ENCODE results near the gene VSTM2B. TPM values are rescaled to one million over a fixed set of nuclear protein-coding genes. Genes with fewer than 3 reads are reported as not detected.

VSTM2B gene
- total RNA-seq, 1 donor, result not detected

GRCh38 chr19:29559743-29560142 lies 33.9 kb downstream of the VSTM2B start:
- no peak for TF ChIP-seq CTCF (IDR thresholded peaks at IDR 0.05; ENCODE audit: insufficient read depth, low read depth, low read length)
- no peak for DNase-seq (ENCODE audit: low read depth)
- H3K4me3 ChIP-seq (ENCODE audit: low read depth, low read length), result no peak overlapping the region

- no peak overlapping the region for H3K4me3 ChIP-seq (ENCODE audit: low read depth, low read length)
- TF ChIP-seq CTCF (IDR thresholded peaks at IDR 0.05; ENCODE audit: insufficient read depth, low read depth, low read length), result no peak
- no peak for DNase-seq (ENCODE audit: low read depth)
Measured at GRCh38 chr19:29560313-29561075, 34.7 kb downstream of the VSTM2B start.

GRCh38 chr19:29561601-29562000 lies 35.8 kb downstream of the VSTM2B start:
- no peak for DNase-seq (ENCODE audit: low read depth)
- TF ChIP-seq CTCF (IDR thresholded peaks at IDR 0.05; ENCODE audit: insufficient read depth, low read depth, low read length), result no peak
- no peak overlapping the region for H3K4me3 ChIP-seq (ENCODE audit: low read depth, low read length)

GRCh38 chr19:29562299-29563297 lies 36.8 kb downstream of the VSTM2B start:
- no peak overlapping the region for H3K4me3 ChIP-seq (ENCODE audit: low read depth, low read length)
- DNase-seq (ENCODE audit: low read depth), result no peak
- TF ChIP-seq CTCF (IDR thresholded peaks at IDR 0.05; ENCODE audit: insufficient read depth, low read depth, low read length), result no peak

- H3K4me3 ChIP-seq (ENCODE audit: low read depth, low read length), result no peak overlapping the region
- TF ChIP-seq CTCF (IDR thresholded peaks at IDR 0.05; ENCODE audit: insufficient read depth, low read depth, low read length), result no peak
- no peak for DNase-seq (ENCODE audit: low read depth)
Measured at GRCh38 chr19:29563486-29564101, 37.8 kb downstream of the VSTM2B start.

- no peak for DNase-seq (ENCODE audit: low read depth)
- H3K4me3 ChIP-seq (ENCODE audit: low read depth, low read length), result no peak overlapping the region
- no peak for TF ChIP-seq CTCF (IDR thresholded peaks at IDR 0.05; ENCODE audit: insufficient read depth, low read depth, low read length)
Measured at GRCh38 chr19:29564574-29565005, 38.8 kb downstream of the VSTM2B start.
